Stimulated activated CD8-positive, alpha-beta memory T cell treated with anti-CD3 and anti-CD28 coated beads, Interleukin-15, amount 100 ng/mL, for 24 hours (primary cell): Measurements from ENCODE around the gene CHCHD6.

ENCODE experiments used
- DNase-seq: peaks from one replicate; pipeline ENCODE4 v3.0.0-alpha.2; 2020; ENCODE audit warnings: low read depth

CHCHD6 gene

DNA sequence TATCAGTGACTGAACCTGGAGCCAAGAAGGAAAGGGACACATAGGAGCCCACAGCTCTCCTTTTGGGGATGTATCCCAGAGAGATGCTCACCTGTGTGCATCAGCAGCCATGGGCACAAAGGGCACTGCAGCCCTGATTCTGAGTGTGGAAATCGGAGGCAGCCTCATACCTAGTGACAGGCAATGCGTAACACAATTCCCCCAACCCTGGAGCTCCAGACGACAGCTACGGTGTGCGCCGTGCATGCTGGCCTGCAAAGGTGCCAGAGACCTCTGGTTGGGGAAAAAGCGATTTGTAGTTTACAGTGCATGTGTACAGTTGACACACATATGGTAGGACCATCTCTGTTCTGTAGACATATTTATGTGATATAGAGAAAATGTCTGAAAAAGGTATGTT lies 219.9 kb downstream of the CHCHD6 start:
- no peak for DNase-seq

DNA sequence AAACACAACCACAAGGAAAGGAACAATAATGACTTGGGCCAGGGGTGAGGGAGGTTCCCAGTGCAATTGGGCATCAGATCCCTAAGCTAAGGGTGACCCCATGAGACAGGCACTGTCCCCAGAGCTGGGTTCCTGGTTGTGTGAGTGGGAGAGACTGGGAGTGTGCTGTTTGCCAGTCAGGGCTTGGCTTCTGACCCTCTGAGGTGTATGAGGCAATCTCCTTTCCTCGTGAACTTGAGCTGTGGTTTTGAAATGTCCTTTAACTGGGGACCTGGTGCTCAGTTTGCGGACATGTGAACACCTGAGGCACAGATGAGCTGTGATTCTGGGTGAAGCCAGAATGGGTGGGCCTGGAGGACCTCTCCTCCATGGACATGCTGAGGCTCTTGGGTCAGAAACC lies 220.4 kb downstream of the CHCHD6 start:
- no peak for DNase-seq

DNA sequence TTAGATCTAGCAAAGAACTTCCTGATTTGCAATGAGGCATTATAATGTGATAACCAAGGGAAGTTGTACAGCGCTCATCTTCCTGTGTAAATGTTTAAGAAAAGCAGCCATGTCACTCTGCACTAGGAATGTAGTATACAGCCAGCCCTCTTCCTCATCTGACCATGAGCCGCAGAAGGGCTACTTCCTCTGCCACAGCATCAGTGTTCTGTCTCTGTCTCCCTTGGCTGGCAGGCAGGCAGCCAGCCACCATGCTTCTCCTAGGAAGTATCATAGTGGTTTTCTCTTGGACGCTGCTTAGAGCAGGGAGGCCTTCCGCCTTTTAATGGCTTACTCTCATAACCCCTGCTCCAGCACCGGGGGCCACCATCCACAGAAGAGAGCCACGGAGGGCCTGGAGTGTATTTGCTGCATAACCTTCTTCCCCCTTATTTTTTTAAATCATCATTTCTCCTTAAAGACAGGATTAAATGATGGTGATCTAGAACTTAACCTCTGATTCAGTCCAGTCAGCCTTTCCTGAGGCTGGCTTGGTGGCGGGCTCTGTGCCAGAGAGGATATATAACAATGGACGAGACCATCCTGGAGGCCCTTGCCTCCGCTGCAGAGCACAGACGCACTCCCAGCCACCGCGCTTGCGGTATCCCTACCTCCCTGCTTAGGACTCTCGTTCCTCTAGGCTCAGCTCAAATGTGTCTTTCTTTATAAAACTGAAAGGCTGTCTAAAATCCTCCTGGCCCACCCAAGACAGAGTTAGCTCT lies 221.6 kb downstream of the CHCHD6 start:
- no peak for DNase-seq

DNA sequence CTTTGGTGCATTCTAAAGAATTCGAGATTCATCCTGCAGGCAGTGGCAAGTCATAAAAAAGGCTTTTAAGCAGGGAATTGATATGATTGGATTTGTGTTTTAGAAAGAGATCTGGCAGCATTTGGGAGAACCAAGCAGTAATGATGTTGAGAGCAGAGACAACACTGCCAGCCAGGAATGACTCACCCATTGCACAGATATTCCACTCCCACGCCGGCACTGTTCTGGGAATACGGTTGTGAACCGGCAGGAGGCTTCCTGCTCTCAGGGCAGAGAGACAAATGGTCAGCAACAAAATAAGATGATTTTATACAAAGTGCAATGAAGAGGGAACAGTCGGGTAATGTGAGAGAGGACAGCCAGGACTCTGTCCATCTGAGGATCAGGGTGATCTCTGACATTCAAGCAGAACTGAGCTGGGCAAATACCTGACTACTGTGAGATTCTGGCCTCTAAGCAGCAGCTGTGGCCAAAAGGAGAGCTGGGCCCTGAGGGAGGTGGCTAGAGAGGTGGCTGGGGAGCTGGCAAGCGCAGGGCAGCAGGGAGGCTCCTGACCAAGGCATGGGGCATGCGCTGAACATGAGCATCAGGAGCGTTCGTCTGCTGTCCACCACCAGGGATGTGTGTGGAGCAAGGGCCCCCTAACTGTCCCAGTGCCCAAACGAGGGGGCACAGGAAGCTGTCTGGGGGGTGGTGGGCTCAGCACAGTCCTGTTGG lies 222.8 kb downstream of the CHCHD6 start:
- no peak for DNase-seq

DNA sequence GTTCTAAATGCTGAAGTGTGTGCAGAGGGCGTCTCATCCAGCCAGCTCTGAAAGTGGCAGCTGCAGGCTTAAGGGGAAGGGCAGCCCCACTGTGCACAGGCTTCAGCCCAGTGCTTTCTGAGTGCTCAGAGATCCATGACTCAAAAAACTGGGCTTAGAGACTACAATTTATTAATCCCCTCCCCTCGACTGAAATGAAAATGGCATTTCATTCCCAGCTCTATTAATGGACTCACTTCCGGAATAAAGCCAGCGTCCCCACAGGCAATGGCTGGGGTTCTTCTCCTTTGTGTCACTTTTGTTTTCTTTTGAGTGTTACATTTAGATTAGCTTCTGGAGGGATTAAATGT lies 223.3 kb downstream of the CHCHD6 start:
- DNase-seq = no peak

DNA sequence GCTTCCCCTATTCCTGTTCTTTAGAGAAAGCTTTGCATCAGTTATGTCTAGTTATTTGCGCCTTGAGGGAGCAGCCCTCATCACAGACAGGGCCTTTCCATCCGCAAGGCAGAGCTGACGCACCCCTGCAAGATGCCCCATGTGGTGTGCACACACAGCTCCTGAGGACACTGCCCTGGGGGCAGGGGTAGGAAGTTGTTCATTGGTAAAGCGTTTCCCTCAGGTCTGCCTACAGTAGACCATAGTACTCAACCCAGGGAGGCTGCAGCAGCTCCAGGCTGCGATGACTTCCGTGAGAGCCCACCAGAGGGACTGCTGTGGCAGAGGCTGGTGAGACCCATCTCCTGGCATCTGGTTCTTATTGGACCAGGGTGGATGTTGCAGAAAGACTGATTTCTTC lies 223.8 kb downstream of the CHCHD6 start:
- no peak for DNase-seq

DNA sequence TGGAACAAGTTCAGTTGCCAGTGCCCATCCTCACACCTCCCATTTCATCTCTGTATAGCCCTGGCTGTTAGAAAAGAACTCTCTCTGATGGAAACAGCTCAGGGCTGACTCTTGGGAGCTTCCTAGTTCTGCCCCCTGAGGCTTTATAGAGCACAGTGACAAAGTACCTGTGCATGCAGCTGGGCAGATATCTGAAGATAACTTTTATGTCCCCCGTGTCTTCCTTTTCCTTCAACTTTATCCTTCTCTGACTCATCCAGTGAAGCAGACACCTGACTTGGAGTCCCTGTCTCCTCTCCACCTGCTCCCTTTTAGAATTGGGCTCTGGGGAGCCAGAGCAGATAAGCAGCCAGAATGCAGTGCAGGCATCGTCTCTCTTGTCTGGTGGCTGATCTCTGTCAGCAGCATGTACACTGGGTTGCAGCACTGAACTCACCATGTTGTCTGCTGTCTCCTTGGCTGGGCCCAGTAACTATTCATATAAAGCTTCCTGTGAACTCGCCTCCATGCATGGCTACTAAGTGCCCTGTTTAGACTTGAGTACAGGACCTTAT lies 225.0 kb downstream of the CHCHD6 start:
- DNase-seq = no peak

DNA sequence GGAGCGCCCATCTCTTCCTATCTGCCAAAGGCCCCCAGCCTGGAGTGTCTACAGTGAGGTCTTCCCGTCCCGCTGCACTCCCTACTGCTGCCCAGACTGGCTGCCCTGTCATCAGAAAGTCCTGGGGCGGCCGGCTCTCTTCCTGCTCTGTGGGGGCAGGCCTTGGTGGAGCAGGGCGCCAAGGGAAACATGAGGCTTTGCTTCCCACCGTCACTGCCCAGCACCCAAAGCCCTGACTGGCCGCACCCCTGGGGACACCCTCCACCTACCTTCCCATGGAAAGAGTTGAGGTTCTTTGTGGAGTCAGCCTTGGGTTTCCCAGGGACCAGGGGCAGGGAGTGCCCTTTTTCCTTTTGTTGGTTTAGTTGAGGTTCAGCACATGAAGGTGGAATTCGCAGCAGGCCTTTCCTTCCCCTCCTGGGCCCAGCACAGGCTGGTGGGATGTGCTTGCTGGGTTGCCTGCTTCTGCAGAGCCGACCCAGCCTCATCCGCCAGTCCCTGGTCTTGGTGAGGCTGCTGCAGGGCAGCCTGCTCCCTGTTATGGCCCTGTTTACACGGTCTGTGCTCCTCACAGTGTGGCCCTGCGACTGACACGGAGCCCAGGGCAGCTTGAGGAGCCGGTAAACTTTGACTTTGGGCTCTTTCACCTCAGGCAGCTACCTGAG lies 227.0 kb downstream of the CHCHD6 start:
- DNase-seq = no peak

DNA sequence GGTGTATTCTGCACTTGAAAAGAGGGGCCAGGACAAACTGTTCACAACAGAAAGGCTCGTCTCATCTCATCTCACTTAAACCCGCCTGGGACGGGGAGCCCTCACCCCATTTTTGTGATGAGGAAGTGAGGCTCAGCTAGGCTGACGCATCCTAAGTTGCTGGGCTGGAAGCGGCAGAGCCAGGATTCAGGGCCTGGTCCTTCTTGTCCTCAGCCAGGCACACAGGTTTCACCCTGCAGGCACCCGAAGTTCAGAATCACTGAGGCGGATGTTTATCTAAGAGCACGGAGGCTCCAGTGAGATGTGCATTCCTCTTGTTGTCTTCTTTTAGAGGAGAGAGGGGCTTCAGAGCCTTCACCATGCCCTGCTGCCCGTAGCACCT lies 227.8 kb downstream of the CHCHD6 start:
- DNase-seq = no peak

DNA sequence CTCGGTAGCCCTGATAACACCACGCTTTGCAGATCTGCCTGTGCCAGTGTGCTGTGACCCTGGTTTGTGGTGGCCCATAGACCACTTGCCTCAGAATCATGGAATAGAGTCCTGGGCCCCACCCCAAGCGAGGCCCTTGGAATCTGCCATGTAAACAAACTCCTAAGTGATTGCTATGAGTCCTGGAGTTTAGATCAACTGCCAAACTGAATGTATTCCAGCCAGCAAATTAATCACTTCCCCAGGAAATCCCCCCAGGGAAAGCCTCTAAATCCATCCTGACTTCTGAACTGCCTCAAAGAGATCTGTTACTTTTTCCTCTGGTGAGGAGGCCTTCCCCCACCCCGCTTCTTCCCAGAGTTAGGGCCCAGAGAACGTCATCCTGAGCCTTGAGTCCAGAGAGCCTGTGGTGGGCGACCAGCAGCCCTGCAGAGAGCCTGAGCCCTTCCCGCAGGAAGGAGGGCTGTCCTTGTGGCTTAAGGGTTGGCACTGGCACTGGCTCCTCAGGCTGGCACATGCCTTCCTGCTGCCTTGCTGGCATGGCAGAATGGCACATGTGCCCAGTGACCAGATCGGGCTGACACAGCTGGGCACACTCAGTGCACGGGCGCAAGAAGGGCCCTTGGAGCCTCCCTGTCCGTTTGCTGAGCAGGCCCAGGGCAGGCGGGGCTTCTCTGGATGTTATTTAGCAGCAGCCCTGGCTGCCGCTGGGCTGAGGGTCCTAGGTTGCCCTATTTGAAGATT lies 228.3 kb downstream of the CHCHD6 start:
- no peak for DNase-seq

DNA sequence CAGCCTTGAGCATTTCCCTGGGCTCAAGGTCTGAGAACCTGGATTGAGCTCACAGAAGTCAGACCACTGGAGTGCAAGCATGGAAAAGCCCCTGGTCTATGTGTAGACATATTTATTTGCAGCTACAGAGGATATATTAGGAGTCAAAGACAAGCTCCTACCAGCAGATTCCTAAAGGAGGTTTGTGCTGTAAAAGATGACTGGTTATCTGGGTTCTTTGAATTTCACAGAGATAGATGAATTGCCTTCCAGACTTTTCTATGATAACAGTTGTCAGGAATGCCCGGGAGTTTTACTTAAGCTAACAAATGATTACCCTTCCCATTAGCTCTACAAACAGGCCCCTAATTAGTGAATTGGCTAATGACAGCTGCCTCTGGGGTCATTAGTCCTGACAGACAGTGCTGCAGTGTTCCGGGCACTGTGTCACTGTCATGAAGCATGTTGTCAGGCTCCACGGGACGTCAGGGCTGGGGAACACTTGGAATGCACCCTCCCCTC lies 230.0 kb downstream of the CHCHD6 start:
- no peak for DNase-seq

DNA sequence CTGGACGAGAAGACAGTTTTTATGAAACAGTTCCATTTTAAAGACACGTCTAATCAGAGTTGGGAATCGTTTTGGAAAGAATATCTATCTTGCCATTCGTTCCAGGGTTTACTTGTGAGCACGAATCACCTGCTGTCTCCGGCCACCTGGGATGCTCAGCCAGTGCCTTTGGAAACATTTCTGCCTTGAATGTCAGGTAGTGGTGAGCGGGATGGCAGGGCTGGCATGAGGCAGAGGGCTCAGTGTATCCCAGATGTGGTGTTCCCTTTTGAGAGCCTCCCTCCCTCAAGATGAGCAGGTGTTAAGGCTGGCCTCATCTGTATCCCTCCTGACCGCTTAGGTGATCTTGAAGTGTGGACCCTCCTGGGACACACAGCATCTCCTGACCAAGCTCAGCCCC lies 231.0 kb downstream of the CHCHD6 start:
- DNase-seq = no peak

DNA sequence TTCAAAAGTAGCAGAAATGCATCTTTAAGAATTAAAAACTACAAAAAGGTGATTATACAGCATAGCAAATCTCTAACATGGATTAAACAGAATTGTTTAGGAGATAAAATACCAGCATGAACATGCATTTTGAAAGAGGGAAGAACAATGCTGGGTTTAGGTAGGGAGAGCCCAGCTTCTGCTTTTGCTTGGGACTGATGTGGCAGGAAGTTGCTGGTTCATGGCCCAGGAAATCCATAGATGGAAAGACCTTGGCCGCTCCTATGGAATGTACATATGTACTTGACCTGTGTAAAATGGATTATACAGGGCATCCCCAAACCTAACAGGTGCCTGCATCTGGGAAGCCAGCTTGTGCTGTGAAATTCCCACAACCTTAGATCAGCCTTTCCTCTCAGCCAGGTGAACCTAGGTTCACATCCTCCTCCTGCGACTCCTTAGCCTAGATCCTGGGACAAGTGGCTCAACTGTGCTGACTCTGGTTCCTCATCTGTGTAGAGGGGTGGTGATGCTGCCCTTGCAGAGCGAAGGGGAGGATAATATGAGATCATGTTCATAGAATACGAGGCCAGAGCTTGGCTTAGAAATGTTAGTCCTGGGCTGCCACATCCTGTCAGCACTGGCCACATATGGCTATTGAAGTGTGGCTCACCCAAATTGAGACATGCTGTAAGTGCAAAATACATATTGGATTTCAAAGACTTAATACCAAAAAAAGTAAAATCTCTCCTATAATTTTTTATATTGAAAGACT lies 231.9 kb downstream of the CHCHD6 start:
- no peak for DNase-seq

DNA sequence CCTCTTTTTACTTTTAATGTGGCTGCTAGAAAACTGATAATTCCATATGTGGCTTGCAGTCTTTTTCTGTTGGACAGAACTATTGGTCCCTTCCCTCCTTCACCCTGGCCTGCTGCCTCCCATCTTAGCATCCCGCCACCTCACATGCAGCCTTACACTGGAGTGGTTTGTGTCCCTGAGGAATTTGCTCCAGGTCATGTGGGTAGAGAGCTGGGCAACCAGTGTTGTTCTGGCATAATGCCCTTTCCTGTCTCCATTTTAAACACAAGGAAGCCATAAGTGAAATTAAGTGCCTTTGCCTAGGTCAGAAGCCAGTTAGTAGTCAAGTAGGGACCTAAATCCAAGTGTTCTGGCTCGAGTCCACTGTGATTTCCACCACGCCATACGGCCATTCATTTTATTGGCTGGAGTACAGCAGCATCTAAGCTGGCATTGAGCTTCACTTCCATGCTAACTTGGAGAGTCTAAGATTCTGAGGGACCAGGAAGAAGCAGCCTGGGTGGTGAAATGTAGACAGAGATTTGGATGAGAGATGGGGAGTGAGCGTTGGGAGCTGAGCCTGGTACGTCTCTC lies 232.9 kb downstream of the CHCHD6 start:
- DNase-seq = no peak

DNA sequence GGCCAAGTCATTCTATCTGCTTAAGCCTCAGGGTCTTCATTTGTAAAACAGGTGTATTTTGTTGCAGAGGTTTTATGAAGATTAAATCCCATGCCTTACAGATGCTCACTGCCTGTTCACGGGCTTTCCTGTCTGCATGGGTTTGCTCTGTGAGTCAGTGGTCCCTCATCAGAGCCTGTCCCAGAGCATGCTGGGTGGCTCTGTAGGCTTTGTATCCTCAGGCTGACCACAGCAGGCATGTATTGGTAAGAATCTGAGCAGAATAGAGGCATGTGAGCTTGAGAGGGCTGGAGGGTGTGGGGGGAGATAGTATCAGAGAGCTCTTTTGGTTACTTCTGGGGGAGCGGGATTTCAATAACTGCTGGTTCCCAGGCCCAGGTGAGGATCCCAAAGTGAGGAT lies 233.5 kb downstream of the CHCHD6 start:
- no peak for DNase-seq

DNA sequence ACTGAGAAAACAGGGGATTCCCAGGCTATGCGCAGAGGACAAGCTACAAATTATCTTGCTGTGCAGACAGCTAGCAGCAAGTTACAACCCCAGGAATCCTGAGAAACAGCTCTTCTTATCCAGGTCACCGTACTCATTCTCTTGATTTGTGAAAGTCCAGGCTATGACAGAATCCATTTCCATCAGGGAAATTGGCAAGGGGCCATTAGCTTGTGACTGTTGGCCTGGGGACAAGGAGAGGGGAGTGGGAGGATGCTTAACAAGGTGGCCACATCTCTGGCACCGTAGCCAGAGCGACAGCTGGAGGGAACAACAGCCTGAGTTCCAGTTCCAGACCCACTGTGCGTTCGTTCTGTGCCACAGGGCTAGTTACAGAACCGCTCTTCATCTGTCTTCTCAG lies 233.9 kb downstream of the CHCHD6 start:
- DNase-seq = no peak

DNA sequence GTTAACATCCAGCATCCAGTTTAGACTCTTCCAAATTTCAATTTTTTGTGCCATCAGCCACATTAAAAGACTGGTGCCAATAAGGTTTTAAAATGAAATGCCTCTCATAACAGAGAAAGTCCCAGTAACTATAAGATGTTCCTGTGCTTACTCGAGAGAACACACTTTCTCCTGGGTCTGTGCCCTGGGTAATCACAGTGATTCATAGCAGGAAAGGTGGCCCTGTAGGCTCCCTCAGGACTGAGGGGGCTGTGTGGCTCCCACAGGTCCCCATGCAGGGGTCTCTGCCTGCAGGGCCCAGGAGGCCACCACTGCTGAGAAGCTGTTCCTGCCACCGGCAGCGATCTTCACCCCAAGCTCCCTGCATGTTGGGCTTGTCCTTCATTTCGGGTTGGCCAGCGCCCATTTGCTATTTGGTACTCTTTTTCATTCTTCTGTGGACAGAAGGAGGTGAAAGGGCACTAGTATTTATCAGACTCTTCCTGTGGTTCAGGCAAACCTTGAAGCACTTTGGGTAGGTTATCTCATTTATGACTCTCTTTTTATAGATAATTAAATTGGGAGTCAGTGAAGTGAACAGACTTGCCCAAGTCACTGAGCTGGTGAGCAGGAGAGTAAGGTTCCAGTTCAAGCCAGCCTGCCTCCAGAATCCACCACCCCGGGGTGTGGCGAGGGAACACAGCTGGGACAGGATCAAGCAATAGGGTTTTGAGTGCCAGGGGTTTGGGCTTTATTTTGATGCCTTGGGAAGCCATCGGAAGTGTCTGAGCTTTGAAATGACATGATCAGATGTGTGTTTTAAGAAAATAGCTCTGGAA lies 234.7 kb downstream of the CHCHD6 start:
- no peak for DNase-seq

DNA sequence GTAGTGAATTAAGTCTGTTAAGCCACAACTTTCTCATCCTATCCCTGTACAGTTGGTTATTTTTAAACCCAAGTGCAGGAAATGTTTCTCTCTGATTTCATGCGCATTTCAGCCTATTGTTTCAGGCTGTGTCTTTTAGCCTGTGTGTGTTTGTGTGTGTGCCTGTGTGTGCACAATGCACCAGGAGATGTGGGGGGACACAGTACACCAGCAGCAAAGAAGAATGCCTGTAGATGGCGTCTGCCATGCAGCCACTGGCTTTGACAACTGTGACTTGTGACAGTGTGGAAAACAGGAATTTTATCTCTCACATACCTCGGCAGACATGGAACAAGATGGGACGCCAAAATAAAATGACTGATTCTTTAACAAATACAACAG lies 235.3 kb downstream of the CHCHD6 start:
- no peak for DNase-seq

DNA sequence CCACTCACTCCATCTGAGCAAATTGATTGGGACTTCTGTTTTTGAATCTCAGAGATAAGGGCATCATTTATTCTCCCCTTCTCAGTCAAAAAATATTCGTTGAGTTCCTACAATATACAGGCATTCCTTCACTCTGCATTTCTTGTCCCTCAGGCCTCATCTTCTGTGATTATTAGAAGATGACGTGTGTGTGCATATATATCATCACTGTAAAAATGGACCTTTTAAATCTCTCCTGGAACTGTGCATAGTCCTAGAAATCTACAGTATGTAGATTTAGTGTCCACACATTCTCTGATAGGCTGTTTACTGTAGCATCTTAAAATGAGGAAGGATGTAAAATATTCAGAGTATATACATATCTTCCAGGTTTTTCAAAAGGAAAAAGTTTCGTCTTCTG lies 235.7 kb downstream of the CHCHD6 start:
- no peak for DNase-seq

DNA sequence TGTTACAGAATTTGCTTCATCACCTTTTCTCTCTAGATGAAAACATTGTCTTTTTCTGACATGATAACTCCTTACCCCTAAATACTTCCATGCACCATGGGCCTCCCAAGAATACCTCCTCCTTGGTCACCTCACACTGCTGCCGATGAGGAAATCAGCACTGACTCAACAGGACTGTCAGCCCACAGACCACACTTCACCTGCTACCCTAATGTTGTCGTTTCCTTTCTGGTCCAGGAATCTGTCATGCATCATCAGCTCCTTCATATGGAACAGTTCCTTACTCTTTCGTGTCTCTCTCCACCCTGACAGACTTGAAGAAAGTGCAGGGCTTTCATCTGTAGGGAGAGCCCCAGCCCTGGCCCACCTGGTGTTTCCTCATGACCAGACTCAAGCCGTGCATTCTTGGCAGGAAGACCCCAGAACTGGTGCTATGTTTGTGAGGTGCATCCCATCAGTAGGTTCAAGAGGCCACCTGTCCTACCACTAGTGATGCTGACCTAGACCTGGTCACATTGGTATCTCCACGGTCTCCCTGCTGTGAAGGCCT lies 237.8 kb downstream of the CHCHD6 start:
- no peak for DNase-seq
